IPS-18c (cell line): ENCODE results near the gene USHBP1.
"Not testable (repeated sequence)": the region's sequence is repeated elsewhere in the genome, so short reads cannot be mapped to it uniquely, and the experiment has no call there.

ENCODE experiments used
- H3K4me3 ChIP-seq: 2 replicates; pipeline ENCODE4 v1.7.0; 2013; ENCODE audit warnings: low read depth, mild to moderate bottlenecking, low read length, moderate library complexity; ENCODE audit not compliant: insufficient read depth
- H3K9me3 ChIP-seq: one replicate; pipeline ENCODE4 v1.6.1; 2013; ENCODE audit warnings: mild to moderate bottlenecking, low read length, moderate library complexity; ENCODE audit not compliant: control insufficient read depth, insufficient read depth

Gene USHBP1

DNA sequence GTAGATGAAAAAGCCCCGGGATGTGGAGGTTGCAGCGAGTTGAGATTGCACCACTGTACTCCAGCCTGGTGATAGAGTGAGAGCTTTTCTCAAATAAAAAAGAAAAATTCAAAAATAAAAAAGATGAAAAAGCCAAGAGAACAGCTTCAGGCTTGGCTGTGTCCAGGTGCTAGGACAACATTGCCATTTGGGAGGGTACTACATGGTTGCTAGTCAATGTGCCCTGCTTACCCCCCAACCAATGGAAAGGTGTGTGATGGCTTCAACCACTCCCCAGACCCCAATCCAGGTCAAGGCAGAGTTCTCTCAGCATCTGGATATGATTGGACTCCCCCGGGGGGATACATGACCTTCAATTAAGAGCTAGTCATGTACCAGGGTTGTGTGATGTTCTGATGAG is 14.9 kb upstream of the USHBP1 start:
- Histone ChIP-seq H3K9me3 (no peaks in the 10 kb centered on the region), H3K4me3 (no peak overlapping the region)

DNA sequence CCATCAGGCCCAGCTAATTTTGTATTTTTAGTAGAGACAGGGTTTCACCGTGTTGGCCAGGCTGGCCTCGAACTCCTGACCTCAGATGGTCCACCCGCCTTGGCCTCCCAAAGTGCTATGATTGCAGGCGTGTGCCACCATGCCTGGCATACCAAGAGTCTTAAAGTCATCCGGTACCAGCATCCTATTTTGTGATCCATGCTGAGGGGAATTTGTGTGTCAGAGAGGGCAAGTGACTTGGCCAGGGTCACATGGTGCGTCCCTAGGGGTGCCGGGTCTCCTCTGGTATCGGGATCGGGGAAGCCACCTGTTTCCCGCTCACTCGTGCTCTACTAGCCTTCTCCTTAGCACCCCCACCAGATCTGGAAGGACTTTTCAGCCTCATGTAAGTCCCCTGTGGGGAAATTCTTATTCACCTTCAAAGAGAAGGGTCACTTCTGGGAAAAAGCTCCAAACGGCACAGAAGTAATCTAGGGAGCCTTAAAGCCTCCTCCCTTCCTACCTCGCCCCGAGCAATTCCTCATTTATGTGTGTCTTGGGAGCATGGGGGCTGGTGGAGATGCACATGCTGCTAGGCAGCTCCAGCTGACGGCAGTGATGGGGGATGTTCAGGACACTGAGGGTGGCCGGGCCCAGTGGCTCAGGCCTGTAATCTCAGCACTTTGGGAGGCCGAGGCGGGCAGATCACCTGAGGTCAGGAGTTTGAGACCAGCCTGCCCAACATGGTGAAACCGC is 11.1 kb upstream of the USHBP1 start:
- H3K9me3 ChIP-seq, result no peaks in the 10 kb centered on the region
- H3K4me3 ChIP-seq, result no peak overlapping the region

GRCh38 chr19:17274892-17275291 is 10.3 kb upstream of the USHBP1 start:
- H3K4me3 ChIP-seq, H3K9me3 ChIP-seq: not testable (repeated sequence)

DNA sequence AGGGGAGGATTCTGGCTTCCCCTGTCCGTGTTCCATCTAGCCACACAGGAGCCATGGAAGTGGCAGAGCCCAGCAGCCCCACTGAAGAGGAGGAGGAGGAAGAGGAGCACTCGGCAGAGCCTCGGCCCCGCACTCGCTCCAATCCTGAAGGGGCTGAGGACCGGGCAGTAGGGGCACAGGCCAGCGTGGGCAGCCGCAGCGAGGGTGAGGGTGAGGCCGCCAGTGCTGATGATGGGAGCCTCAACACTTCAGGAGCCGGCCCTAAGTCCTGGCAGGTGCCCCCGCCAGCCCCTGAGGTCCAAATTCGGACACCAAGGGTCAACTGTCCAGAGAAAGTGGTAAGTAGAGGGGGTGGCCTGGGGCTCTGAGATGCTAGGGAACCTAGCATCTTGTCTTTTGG is 4.2 kb upstream of the USHBP1 start:
- Histone ChIP-seq H3K9me3 (no peaks in the 10 kb centered on the region), H3K4me3 (peak overlapping the region; percentile 15; the same call in 1 of the 2 replicates)

DNA sequence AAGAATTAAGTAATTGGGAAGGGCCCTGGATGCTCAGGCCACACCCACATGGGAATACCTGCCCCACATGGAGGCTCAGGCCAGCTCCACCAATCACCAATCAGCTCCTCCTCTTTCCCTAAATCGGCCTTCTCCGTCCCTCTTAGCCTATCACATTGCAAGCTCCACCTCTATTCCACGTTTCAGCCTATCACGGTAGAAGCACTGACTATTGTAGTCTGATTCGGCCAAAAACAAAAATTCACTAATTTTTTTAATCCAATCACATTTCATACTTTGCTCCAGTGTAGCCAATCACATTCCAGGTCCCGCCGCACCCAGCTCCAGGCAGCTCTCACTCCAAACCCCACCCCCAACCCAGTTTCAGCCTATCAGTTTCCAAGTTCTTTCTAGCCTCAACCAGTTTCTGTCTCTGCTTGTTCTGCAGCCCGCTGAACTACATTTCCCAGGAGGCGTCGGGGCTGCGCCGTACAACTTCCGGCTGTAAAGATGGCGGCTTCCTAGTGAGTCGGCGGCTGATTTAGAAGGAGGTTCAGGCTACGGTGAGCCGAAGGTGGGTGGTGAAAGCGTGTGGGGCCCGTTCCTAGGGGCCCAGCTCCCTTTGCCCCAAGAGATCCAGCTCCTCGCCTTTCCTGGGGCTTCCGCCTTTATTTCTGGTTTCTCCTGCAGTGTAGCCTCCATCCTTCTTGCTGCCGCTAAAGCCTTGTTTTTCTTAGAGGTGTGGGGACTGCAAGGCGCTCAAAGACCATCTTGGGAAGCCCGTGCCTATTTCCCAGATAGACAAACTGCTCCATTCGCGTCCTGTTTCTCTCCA is 2.6 kb upstream of the USHBP1 start, which contains the start of gene BABAM1:
Gene BABAM1, plus strand, starts transcription at position 469 of the 814 bp plus-strand sequence. CDS start 1,364 bp downstream, outside the sequence.
- no peaks in the 10 kb centered on the region for H3K9me3 ChIP-seq
- H3K4me3 ChIP-seq, result peak within 1 kb of the TSS; percentile 69

DNA sequence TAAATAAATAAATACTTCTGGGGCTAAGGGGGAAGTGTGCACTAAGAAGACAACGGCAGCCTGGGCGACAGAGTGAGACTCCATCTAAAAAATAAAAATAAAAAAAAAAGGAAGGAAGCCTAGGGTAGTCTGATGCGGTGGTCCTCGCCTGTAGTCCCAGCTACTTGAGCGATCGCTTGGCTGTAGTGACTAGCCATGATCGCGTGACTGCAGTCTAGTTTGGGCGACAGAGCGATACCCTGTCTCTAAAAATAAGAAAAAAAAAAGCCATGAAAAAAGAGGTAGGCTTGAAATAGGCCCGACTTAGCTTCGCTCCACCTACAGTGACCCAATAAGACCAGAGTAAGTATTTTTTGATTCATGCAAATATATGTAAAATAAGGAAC is 2.0 kb upstream of the USHBP1 start:
- Histone ChIP-seq H3K9me3 (no peaks in the 10 kb centered on the region), H3K4me3 (no peak overlapping the region)

GRCh38 chr19:17266026-17266425 is 1.5 kb upstream of the USHBP1 start:
- H3K4me3 ChIP-seq, result no peak overlapping the region

GRCh38 chr19:17263712-17264640 is 569 bp downstream of the USHBP1 start:
- peaks cover 7% of the 10 kb centered on the region for H3K9me3 ChIP-seq
- no peak overlapping the region for H3K4me3 ChIP-seq

More at GRCh38 chr19:17266026-17266425, 1.5 kb upstream of the USHBP1 start:
- no peaks in the 10 kb centered on the region for H3K9me3 ChIP-seq

DNA sequence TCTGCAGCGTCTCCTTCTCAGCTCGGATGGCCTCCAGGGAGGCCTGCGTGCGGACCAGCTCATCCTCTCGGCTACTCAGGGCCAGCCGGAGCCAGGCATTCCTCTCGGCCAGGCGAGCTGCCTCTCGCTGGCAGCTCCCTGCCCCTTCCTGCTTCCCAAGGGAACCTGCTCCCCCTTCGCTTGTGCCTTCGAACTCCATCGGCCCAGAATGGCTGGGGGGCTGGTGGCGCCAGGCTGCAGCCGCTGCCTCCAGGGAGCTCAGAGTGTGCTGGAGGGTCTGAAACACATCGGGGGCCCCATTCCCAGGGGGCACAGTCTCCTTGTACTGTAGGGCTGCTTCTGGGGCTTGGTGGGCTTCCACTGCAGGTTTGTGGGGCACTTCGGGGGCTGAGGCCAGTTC is 2.0 kb downstream of the USHBP1 start:
- no peak overlapping the region for H3K4me3 ChIP-seq
- H3K9me3 ChIP-seq, result peaks cover 9% of the 10 kb centered on the region

GRCh38 chr19:17260842-17261325 is 3.7 kb downstream of the USHBP1 start:
- Histone ChIP-seq H3K9me3 (peaks cover 9% of the 10 kb centered on the region), H3K4me3 (no peak overlapping the region)

DNA sequence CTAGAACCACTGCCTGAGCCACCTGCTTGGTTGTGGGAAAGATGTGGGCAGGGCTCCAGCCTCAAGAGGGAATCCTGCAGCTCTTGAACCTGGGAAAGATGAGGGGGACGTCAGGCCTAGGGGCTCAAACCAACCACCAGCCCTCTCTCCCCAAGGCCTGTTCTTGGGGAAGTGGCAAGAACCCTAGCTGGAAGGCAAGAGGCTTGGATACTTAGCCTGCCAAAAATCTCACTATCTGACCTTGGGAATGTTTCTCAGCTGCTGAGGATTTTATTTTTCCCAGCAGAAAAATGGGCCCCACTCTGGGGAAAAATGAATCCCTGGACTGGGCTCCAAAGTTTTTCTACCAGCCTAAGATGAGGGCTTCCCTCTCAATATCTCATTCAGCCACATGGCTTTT is 4.6 kb downstream of the USHBP1 start:
- H3K4me3 ChIP-seq, result no peak overlapping the region
- H3K9me3 ChIP-seq, result peaks cover 9% of the 10 kb centered on the region

- peak overlapping the region; percentile 15; the same call in 1 of the 2 replicates for H3K4me3 ChIP-seq
- H3K9me3 ChIP-seq, result peaks cover 9% of the 10 kb centered on the region
Observed at GRCh38 chr19:17259118-17259780, 5.3 kb downstream of the USHBP1 start.

- peaks cover 9% of the 10 kb centered on the region for H3K9me3 ChIP-seq
- H3K4me3 ChIP-seq, result no peak overlapping the region
Observed at GRCh38 chr19:17256130-17256529, 8.4 kb downstream of the USHBP1 start.

GRCh38 chr19:17255150-17255621 is 9.4 kb downstream of the USHBP1 start:
- peaks cover 7% of the 10 kb centered on the region for H3K9me3 ChIP-seq
- no peak overlapping the region for H3K4me3 ChIP-seq

DNA sequence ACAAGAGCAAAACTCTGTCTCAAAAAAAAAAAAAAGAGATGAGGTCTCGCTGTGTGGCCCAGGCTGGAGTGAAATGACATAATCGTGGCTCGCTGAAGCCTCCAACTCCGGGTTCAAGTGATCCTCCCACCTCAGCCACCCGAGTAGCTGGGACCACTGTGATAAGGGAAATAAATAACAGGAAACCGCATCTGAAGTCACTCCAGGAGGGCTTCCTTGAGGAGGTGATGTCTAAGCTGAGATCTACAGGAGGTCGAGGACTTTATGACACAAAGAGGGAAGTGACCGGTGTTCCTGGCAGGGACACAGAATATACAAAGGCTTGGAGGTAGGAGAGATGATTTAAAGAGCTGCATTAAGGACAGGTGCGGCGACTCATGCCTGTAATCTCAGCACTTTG is 9.9 kb downstream of the USHBP1 start:
- Histone ChIP-seq H3K9me3 (peaks cover 5% of the 10 kb centered on the region), H3K4me3 (no peak overlapping the region)

GRCh38 chr19:17249887-17250548 is 14.5 kb downstream of the USHBP1 start:
- Histone ChIP-seq H3K9me3 (no peaks in the 10 kb centered on the region), H3K4me3 (no peak overlapping the region)
